A549 (cell line): ENCODE data around the gene LRRC70.

Experiments
- CEBPB ChIP-seq, 2 experiments: fragments of >200 bp in 1 of 2; sonication (Bioruptor Twin) in 1 of 2; formaldehyde crosslinking in 1 of 2; IDR thresholded peaks; 2 replicates each; pipeline ENCODE4 v1.6.1; 2012 to 2016
- EHF ChIP-seq: fragments of 250-450 bp; sonication (Bioruptor Pico); IDR thresholded peaks from 2 replicates; pipeline ENCODE4 v1.5.0; 2020; ENCODE audit warnings: mild to moderate bottlenecking
- JUNB ChIP-seq: fragments of >200 bp; sonication (Bioruptor Twin); formaldehyde crosslinking; IDR thresholded peaks from 2 replicates; pipeline ENCODE4 v1.6.1; 2016
- NPAS2 ChIP-seq: fragments of 250-450 bp; sonication (Bioruptor Pico); IDR thresholded peaks from 2 replicates; pipeline ENCODE4 v1.8.0; 2022; ENCODE audit warnings: mild to moderate bottlenecking, moderate library complexity, borderline replicate concordance
- POLR2A ChIP-seq: IDR thresholded peaks from 2 replicates; pipeline ENCODE4 v1.6.1; 2012; ENCODE audit warnings: mild to moderate bottlenecking, low read length
- TF ChIP-seq, protein P1 (sequence below): IDR thresholded peaks from 2 replicates; pipeline ENCODE4 v1.6.1; 2012

DNA sequence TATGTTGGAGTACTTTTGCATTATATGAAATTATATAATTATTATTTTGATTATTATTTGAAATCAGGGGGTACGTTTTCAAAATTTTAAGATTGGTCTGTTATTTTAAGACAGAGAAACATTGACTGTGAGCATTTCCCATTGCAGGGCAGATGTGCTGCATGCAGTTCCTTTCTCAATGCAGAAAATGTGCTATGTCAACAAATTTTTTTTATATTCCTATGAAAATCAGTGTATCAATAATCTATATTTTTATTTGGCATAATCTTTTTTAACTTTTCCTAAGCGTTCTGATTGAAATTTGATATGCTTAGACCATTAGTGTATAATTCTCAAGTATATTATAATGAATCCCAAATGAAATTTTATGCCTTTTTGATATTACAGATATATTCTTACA, 41.8 kb upstream of the LRRC70 start:
- TF ChIP-seq NPAS2 (CRISPR knock-in tag) (no peak), POLR2A (no peak), CEBPB (IDR thresholded peaks at IDR 0.05) (no peak), EHF (CRISPR knock-in tag) (no peak), JUNB (no peak)
- TF ChIP-seq, protein P1, sequence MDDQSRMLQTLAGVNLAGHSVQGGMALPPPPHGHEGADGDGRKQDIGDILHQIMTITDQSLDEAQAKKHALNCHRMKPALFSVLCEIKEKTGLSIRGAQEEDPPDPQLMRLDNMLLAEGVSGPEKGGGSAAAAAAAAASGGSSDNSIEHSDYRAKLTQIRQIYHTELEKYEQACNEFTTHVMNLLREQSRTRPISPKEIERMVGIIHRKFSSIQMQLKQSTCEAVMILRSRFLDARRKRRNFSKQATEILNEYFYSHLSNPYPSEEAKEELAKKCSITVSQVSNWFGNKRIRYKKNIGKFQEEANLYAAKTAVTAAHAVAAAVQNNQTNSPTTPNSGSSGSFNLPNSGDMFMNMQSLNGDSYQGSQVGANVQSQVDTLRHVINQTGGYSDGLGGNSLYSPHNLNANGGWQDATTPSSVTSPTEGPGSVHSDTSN = no peak
